Pancreas (tissue), 10 donors: Measurements from ENCODE around the gene STK11. TPM values are rescaled to one million over a fixed set of nuclear protein-coding genes. Genes with fewer than 3 reads are reported as not detected.

ENCODE experiments used
- ATAC-seq, 4 donors: fragments of 200-7000 bp; cut with Tn5 transposase; one replicate each; pipeline versions ENCODE4 v1.8.0 to v1.9.1; 2020; ENCODE audit warnings: mild to moderate bottlenecking in 4 of 4, moderate library complexity in 4 of 4
- DNase-seq, 6 donors: peaks; one replicate each; pipeline ENCODE4 v3.0.0-alpha.2; 2020
- FAIRE-seq: peaks from 2 replicates; lab custom pipeline; 2012; peaks lifted over from hg19 to GRCh38; lab: Jason Lieb, UNC
- H3K27ac ChIP-seq, 4 donors: fragments of 200-600 bp; sonication (generic); 1 replicate in 3 of 4; 2 replicates in 1 of 4; pipeline versions ENCODE4 v1.5.0 to v1.8.0; 2020
- H3K27me3 ChIP-seq, 4 donors: fragments of 200-600 bp; one replicate each; pipeline ENCODE4 v1.8.0; 2021
- H3K36me3 ChIP-seq, 3 donors: fragments of 200-600 bp; sonication (generic) in 1 of 3; one replicate each; pipeline versions ENCODE4 v1.5.0 to v1.8.0; 2020 to 2021
- H3K4me1 ChIP-seq, 3 donors: fragments of 200-600 bp; one replicate each; pipeline ENCODE4 v1.8.0; 2021
- H3K4me3 ChIP-seq, 4 donors: fragments of 200-600 bp; sonication (generic) in 2 of 4; one replicate each; pipeline versions ENCODE4 v1.5.0 to v1.8.0; 2020 to 2021
- H3K9me3 ChIP-seq, 4 donors: fragments of 200-600 bp; one replicate each; pipeline ENCODE4 v1.8.0; 2021
- CTCF ChIP-seq, 4 donors: fragments of 200-600 bp; sonication (generic) in 3 of 4; IDR thresholded peaks; one replicate each; pipeline versions ENCODE4 v1.5.0 to v1.8.0; 2021; ENCODE audit warnings: antibody characterized with exemption in 4 of 4
- WGBS, 2 donors: extraction: QIAGEN DNeasy Blood & Tissue Kit; methylation state at CpG; one replicate each; pipeline ENCODE4 v1.1.7; 2013; 5-methylcytosine and 5-hydroxymethylcytosine counted together
- intact Hi-C, 3 donors: fragments of 100-400 bp; cut with DNase I; formaldehyde crosslinking; loops; one replicate each; pipeline versions ENCODE4 v1.11.1 to v1.14.2; 2022
- polyA plus RNA-seq, 2 donors: library from polyadenylated mRNA; stranded (reverse); fragments of 200-250 nt; gene quantifications; one replicate each; pipeline ENCODE4 v1.2.3, GENCODE V29; 2013
- total RNA-seq, 6 donors: library from RNA; stranded (reverse); fragmentation: NEBNext Ultra II Directional in 4 of 6; extraction: Animal tissue kit (Norgen Biotek cat#: 25700) in 4 of 6; gene quantifications; one replicate each; pipeline versions ENCODE4 v1.2.1 to v1.2.4, GENCODE V29; 2021 to 2023
- donor health status: healthy with polysubstance abuse.
- donor health status: DM: no; HTN: no; CAD: no; lungs with moderate emphysema.
- donor health status: DM: no; HTN: no; CAD: no.
- donor health status: control.
- donor health status: control.
- donor health status: Bipolar disorder and iron deficiency.
- donor health status: DM: yes; HTN: yes; CAD: no.
- donor health status: DM: no; HTN: no; CAD: no.
- donor health status: DM: no; HTN: no; CAD: no.
- donor health status: DM: yes; HTN: yes; CAD: no.

Gene STK11
- total and polyA plus RNA-seq, 8 donors = 20.1 to 62.2 (median 24.8) TPM

GRCh38 chr19:1261798-1262622 is 56.4 kb downstream of the STK11 start:
- no peaks in the 10 kb centered on the region for H3K27me3 ChIP-seq
- peaks cover 28 to 65% (median 31%) of the 10 kb centered on the region in 3 donors for H3K4me1 ChIP-seq
- peak; percentile 60 to 70 (median 66) for ATAC-seq
- peak overlapping the region in 2 of 4 donors; percentile 62 to 73 for H3K4me3 ChIP-seq
- TF ChIP-seq CTCF (IDR thresholded peaks at IDR 0.05) = no peak
- H3K27ac ChIP-seq = peak overlapping the region; percentile 95 to 98 (median 97)
- peaks cover 0 to 7% (median 3%) of the 10 kb centered on the region in 3 donors for H3K36me3 ChIP-seq
- 6 to 9% methylated on average over 25 to 28 of the region's 28 CpGs for WGBS, 2 donors
- DNase-seq = peak; percentile 89 to 99 (median 98)
- no peaks in the 10 kb centered on the region for H3K9me3 ChIP-seq
- FAIRE-seq = no peak
- intact Hi-C loops = no loop called here

- Histone ChIP-seq H3K27me3 (no peaks in the 10 kb centered on the region), H3K9me3 (no peaks in the 10 kb centered on the region), H3K4me1 (peaks cover 32 to 68% (median 33%) of the 10 kb centered on the region in 3 donors), H3K4me3 (peak overlapping the region in 2 of 4 donors; percentile 11 to 62), H3K27ac (peak overlapping the region; percentile 95 to 98 (median 97)), H3K36me3 (peaks cover 0 to under 1% (median 0%) of the 10 kb centered on the region in 3 donors)
- ATAC-seq = no peak
- TF ChIP-seq CTCF (IDR thresholded peaks at IDR 0.05) = no peak
- no peak for FAIRE-seq
- 51 to 52% methylated on average over 19 to 21 of the region's 21 CpGs for WGBS, 2 donors
- intact Hi-C loops = no loop called here
- no peak for DNase-seq
Measured at GRCh38 chr19:1262623-1263123, 57.1 kb downstream of the STK11 start.

DNA sequence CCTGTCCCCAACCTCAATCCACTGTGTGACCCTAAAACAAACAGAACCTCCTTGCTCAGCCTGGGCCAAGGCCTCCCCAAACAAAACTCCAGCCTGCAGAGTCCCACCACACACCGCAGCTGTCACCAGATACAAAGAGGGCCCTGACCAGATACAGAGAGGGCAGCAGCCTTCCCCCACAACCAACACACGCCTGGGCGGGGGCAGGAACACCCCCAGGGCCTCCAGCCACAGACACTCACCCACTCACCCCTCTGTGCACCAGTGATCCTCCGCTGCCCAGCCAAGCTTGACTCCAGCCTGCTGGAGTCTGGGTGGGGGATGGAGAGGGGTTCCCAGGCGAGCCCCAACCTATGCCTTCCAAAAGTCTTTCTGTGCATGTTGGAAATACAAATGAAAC is 57.6 kb downstream of the STK11 start:
- TF ChIP-seq CTCF (IDR thresholded peaks at IDR 0.05) = no peak
- 78% methylated on average over 5 of the region's 5 CpGs for WGBS, 2 donors
- Histone ChIP-seq H3K27ac (peak overlapping the region; percentile 95 to 98 (median 97)), H3K27me3 (no peaks in the 10 kb centered on the region), H3K9me3 (no peaks in the 10 kb centered on the region), H3K36me3 (no peaks in the 10 kb centered on the region), H3K4me1 (peaks cover 32 to 69% (median 38%) of the 10 kb centered on the region in 3 donors), H3K4me3 (no peak overlapping the region)
- FAIRE-seq (no peak), ATAC-seq (no peak), DNase-seq (peak in 2 of 6 donors; percentile 35 to 38)
- intact Hi-C loops = no loop called here

DNA sequence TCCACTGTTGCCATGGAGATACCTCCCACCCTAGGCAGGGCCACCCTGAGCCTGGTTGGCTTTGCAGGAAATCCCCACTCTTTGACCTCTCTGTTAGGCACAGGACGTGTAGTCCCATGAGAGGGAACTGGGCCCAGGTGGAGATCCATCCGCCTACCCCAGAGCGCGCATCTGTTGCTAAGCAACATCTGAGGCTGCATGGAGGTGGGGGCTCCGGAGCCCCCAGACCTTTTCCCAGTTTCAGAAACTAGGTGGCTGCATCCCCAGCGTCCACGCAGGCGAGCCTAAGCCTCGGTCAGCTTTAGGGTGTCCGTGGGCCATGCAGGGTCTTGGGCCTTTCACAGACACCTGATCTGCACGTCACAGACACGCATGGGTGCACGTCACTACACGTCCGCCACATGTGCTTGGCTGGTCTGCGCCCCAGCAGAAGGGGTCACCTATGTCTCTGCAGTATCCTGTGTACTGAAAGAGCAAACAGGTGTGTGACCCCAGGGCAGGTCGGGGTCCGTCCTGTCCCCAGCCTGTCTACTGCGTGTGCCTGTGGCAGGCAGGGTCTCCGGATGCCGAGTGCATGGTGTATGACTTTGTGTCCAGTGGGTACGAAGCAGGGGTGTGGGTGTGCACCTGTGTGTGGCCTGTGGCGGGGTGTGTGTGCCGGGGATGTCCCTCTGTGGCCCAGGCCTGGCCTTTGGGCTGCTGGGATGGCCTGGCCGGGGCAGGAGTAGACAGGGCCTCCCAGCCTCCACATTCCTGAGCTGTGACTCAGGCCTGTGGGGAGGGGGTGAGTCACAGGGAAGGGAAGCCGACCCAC is 59.4 kb downstream of the STK11 start:
- Histone ChIP-seq H3K4me1 (peaks cover 38 to 58% (median 40%) of the 10 kb centered on the region in 3 donors), H3K27ac (peak overlapping the region; percentile 57 to 75 (median 68)), H3K27me3 (no peaks in the 10 kb centered on the region), H3K36me3 (no peaks in the 10 kb centered on the region), H3K9me3 (no peaks in the 10 kb centered on the region), H3K4me3 (no peak overlapping the region)
- DNase-seq (peak in 4 of 6 donors; percentile 65 to 75 (median 68)), ATAC-seq (no peak), FAIRE-seq (no peak)
- 74 to 75% methylated on average over 20 to 26 of the region's 26 CpGs for WGBS, 2 donors
- TF ChIP-seq CTCF (IDR thresholded peaks at IDR 0.05) = no peak
- intact Hi-C loops = no loop called here
